GM18511 (cell line): ENCODE data around the gene ROR2.
A peak's percentile ranks its signal among the peaks of the same experiment; 100 is the strongest.
"Not testable (repeated sequence)": the region's sequence is repeated elsewhere in the genome, so short reads cannot be mapped to it uniquely, and the experiment has no call there.

Experiments used
- ATAC-seq: cut with Tn5 transposase; IDR thresholded peaks from one replicate; pipeline ENCODE4 v1.9.1; 2021; ENCODE audit warnings: mild to moderate bottlenecking, moderate library complexity; ENCODE audit not compliant: unreplicated experiment

The ROR2 gene

GRCh38 chr9:91949946-91950664 lies at the start of gene ROR2:
Gene ROR2 (minus strand): TSS chr9:91950228.
- peak; percentile 51 for ATAC-seq

DNA sequence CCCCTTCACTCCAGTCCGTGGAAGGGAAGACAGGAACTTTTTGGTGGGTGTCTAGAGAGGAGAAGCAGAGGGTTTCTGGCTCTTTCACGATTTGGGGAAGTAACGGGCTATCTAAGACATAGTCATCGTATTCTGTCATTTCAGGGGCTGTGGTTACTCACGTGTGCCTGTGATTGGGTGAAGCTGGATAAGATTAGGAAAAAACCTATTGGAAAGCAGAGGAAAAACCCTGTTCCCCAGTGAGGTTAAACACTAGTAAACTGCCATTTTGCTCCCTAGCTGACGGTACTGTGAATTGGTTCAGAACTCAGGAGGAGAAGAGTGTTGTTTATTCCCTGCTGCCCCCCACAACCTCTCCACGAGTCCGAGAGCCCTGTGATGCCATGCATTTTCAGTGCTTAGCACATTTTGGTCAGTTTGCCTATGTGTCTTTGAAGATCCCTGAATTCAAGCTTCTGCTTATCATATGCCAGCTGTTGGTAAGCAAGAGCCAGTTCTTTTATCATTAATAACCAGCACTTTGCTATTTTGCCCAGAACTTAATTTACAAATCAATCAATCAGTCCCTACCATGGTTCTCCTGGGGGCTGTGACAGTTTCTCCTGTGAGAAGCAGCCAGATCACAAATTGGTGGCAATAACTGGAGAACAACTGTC lies 45.1 kb upstream of the ROR2 start:
- ATAC-seq = no peak

- ATAC-seq = no peak
Observed at GRCh38 chr9:91994422-91994821, 44.4 kb upstream of the ROR2 start.

- ATAC-seq = no peak
Observed at GRCh38 chr9:91992461-91993041, 42.5 kb upstream of the ROR2 start.

DNA sequence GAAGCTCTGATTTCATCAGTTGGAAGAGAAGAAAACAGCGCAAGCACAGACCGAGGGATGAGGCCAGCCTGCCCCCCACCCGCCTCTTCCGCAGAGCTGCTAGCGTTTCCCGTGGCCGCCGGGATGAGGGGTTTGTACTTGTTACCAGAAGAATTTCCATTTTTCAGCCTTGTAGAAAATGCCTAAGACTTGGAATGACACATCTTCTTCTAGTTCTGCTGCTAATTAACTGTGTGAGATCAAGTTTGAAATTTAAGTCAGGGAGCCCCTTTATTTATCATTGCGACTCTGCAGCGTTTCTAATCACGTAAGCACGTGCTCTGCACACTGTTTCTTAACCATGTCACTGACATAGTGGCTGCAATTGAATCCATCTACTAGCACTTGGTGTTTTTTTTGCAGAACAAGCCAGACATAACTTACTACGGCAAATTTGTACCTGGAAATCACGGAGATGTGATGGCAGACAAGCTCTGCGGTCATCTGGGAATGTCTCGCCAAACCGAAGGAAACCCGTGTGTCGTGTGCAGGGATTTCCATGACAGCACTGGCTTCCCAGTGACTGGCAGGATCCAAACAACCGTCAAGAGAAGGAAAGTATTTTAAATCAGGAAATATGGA lies 41.8 kb upstream of the ROR2 start:
- no peak for ATAC-seq

DNA sequence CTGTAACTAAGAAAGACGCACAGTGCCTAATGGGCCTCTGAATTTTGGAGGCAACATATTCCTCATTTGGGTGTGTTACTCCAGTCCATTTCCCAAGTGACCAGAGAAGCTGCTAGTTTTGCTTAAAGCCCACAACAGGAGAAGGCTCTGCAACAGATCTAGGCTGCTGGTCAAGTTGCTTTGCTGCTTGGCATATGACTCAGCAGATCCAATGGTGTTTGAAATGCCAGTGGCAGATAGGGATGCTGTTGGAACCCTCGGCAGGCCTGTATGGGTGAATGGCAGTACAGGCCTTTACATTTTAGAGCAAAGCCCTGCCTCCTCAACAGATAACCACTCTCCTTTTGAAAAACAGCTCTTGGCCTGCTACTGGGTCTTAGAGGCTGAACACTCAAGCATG lies 36.2 kb upstream of the ROR2 start:
- ATAC-seq = no peak

DNA sequence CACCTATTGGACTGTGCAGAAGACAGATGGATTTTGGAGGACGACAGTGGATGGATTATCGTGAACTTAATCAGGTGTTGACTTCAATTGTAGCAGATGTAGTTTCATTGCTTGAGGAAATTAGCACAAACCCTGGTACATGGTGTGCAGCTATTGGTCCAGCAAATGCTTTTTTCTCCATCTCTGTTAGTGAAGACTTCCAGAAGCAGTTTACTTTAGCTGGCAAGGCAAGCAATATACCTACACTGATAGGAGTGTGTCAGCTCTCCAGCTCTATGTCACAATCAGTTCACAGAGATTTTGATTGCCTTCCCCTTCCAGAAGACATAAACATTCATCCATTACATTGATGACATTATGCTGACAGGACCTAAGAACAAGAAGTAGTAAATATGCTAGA lies 35.7 kb upstream of the ROR2 start:
- no peak for ATAC-seq

- no peak for ATAC-seq
Observed at GRCh38 chr9:91978740-91979414, 28.8 kb upstream of the ROR2 start.

DNA sequence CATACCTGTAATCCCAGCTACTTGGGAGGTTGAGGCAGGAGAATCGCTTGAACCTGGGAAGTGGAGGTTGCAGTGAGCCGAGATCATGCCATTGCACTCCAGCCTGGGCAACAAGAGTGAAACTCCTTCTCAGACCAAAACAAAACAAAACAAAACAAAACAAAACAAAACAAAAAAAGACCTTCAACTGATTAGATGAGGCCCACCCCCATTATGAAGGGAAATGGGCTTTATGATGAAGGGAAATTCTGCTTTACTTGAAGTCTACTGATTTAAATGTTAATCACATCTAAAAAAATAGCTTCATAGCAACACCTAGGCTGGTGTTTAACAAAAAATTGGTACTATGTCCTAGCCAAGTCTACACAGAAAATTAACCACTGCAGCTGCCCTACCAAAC lies 25.2 kb upstream of the ROR2 start:
- not testable (repeated sequence) for ATAC-seq

DNA sequence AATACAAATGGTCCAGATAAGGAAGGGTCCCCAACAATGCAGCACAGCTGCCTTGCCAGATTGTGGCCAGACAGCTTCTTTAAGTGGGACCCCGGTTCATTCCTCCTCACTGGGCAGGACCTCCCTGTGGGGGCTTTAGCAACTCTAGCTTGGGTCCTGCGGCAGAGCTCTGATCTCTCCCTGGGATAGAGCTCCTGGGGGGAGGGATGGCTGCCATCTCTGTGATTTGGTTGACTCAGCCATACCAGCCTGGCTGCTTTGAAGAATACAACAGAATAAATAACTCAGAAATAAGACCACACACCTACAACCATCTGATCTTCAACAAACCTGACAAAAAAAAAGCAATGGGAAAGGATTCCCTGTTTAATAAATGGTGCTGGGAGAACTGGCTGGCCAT lies 22.7 kb upstream of the ROR2 start:
- no peak for ATAC-seq

- ATAC-seq = no peak
Observed at GRCh38 chr9:91972076-91972626, 22.1 kb upstream of the ROR2 start.

DNA sequence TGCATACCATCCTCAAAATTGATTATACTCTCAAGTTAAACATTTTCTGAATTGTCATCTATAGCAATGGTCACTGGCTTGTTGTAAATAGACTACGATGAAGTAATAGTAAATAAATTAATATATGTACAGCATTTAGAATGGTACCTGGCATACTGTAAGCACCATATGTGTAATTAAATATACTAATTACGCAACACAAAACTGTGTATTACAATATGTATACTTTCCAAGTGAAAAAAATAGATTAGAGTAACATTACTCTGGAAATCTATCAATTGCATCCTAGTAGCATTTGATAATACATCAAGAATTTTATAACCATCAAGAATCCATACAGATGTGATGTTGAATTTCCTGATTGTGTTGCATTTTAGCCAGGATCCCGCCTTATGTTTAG lies 17.2 kb upstream of the ROR2 start:
- no peak for ATAC-seq

DNA sequence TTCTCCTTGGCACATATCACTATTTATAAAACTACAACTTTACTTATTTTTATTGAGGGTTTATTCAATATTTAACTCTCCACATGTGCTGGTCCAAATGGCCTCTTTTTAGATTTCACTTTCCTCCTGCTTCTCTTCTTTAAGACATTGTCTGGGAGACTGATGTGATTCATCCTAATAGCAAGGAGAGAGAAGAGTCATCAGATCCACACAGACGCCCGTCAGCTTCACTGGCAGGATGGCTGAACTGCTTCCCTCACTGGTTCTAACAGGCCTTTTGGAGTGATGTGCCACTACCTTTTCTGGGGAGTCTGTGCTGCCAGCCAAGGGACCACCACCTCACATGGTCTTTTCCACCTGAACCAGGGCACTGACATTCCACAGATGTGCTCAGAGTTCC lies 16.5 kb upstream of the ROR2 start:
- no peak for ATAC-seq

GRCh38 chr9:91963711-91964240 lies 13.7 kb upstream of the ROR2 start:
- no peak for ATAC-seq

- no peak for ATAC-seq
Observed at GRCh38 chr9:91960367-91960766, 10.3 kb upstream of the ROR2 start.

DNA sequence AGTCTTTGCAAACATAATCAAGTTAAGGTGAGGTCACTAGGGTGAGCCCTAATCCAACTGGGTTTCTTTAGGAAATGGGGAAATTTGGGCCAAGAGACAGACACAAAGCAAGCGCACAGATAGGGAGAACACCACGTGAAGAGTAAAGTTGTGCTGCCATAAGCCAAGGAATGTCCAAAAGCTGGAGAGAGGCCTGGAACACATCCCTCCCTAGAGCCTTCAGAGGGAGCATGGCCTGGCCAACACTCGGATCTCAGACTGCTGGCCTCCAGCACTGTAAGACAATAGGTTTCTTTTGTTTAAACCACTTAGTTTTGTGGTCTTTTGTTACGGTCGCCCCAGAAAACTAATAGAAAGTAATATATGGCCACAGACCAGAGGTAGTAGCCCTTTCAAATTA lies 8.1 kb upstream of the ROR2 start:
- no peak for ATAC-seq

DNA sequence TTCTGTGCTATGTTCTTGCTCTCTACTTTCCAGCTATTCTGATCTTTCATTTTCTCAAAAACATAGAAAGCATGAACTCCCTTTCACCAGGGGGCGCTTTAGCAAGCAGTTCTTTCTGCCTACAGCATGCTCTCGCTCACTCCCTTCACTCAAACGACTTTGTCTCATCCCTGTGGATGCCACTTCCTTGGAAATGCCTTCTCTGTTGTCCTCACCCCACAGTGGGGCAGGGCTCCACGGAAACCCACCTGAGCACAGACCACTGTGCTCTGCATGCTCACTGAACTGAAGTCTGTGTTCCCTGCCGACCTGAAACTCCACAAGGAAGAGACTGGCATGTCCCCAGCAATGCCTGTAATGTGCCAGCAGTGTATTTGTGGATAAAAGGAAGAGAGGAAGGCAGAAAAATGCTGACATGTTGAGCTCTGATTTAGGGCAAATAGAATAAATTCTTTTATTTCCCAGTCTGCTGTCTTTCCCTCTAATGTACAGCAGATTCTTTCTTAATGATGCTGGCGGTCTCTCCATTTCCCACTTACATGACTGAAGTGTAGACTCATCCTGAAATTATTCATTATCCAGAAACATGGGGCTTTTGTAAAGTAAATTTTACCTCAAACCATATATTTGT lies 4.9 kb upstream of the ROR2 start:
- ATAC-seq = no peak

DNA sequence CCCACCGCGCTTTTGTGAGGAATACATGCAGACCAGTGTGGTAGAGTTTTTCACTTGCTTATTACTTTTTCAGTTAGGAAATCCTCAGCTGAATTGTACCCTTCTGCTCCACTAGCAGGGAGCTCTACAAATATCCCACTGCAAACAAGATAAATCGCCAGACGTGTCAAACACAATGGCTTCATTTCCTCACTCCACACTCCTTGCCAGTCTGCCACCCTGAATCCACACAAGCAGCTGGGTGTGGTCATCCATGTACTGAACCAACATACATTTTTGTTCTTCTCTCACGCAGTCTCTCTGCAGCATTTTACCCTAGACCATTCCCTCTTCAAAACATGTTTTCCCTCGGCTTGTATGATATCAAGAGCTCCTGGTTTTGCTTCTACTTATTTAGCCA lies 3.7 kb upstream of the ROR2 start:
- ATAC-seq = no peak

DNA sequence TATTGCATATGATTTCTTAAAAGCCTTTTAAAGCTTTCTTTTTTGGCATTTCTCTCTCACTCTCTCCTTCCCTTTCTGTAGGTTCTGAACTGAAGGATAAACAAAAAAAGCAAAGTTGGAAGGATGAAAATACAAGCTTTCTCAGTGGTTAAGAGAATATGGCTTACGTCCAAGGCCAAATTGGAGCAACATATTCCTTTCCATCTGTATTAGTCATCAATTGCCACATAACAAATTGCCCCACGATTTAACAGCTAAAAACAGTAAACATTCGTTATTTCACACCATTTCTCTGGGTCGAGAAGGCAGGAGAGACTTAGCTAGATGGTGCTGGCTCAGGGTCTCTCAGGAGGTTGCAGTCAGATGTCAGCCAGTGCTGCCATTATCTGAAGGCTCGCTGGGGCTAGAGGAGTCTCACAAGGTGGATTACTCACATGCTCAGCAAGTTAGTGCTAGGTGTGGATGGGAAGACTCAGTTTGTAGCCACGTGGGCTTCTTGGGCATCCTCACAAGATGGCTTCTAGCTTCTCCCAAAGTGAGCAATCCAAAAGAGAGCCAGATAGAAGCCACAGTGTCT lies 2.0 kb upstream of the ROR2 start:
- ATAC-seq = no peak

- ATAC-seq = no peak
Observed at GRCh38 chr9:91949392-91949945, 559 bp downstream of the ROR2 start.
